Measurements from ENCODE around the gene RNASE12. TPM values are rescaled to one million over a fixed set of nuclear protein-coding genes. Genes with fewer than 3 reads are reported as not detected.
"Not testable (repeated sequence)": the region's sequence is repeated elsewhere in the genome, so short reads cannot be mapped to it uniquely, and the experiment has no call there.

The RNASE12 gene
- total RNA-seq, 1 donor from 2014 or later: not detected

GRCh38 chr14:20578784-20579502 is 12.2 kb downstream of the RNASE12 start:
- Histone ChIP-seq H3K27me3 (ENCODE audit: control insufficient read depth, insufficient read depth, low read length) (no peaks in the 10 kb centered on the region), H3K4me3 (ENCODE audit: low read depth, low read length) (no peak overlapping the region), H3K36me3 (ENCODE audit: control insufficient read depth, insufficient read depth, low read length) (no peaks in the 10 kb centered on the region)
- TF ChIP-seq CTCF (IDR thresholded peaks at IDR 0.05; ENCODE audit: insufficient read depth, low read length, severe bottlenecking): no peak
- no peak for FAIRE-seq
- no peak for DNase-seq (ENCODE audit: low read depth)

GRCh38 chr14:20578325-20578724 is 12.9 kb downstream of the RNASE12 start:
- FAIRE-seq: peak; percentile 28
- no peak for DNase-seq (ENCODE audit: low read depth)
- no peaks in the 10 kb centered on the region for H3K36me3 ChIP-seq (ENCODE audit: control insufficient read depth, insufficient read depth, low read length)
- TF ChIP-seq CTCF (IDR thresholded peaks at IDR 0.05; ENCODE audit: insufficient read depth, low read length, severe bottlenecking): no peak
- no peak overlapping the region for H3K4me3 ChIP-seq (ENCODE audit: low read depth, low read length)
- H3K27me3 ChIP-seq (ENCODE audit: control insufficient read depth, insufficient read depth, low read length): no peaks in the 10 kb centered on the region

- H3K36me3 ChIP-seq (ENCODE audit: control insufficient read depth, insufficient read depth, low read length); FAIRE-seq; H3K27me3 ChIP-seq (ENCODE audit: control insufficient read depth, insufficient read depth, low read length); H3K4me3 ChIP-seq (ENCODE audit: low read depth, low read length): not testable (repeated sequence)
- DNase-seq (ENCODE audit: low read depth): peak; percentile 30
Observed at GRCh38 chr14:20572382-20572990, 18.7 kb downstream of the RNASE12 start.

- H3K27me3 ChIP-seq (ENCODE audit: control insufficient read depth, insufficient read depth, low read length); FAIRE-seq; DNase-seq (ENCODE audit: low read depth); H3K36me3 ChIP-seq (ENCODE audit: control insufficient read depth, insufficient read depth, low read length); H3K4me3 ChIP-seq (ENCODE audit: low read depth, low read length): not testable (repeated sequence)
Observed at GRCh38 chr14:20570720-20571119, 20.5 kb downstream of the RNASE12 start.

- not testable (repeated sequence) for H3K4me3 ChIP-seq (ENCODE audit: low read depth, low read length); DNase-seq (ENCODE audit: low read depth); H3K36me3 ChIP-seq (ENCODE audit: control insufficient read depth, insufficient read depth, low read length); FAIRE-seq; H3K27me3 ChIP-seq (ENCODE audit: control insufficient read depth, insufficient read depth, low read length)
Observed at GRCh38 chr14:20569865-20570264, 21.3 kb downstream of the RNASE12 start.

- no peak for TF ChIP-seq CTCF (IDR thresholded peaks at IDR 0.05; ENCODE audit: insufficient read depth, low read length, severe bottlenecking)
- no peak for FAIRE-seq
Observed at GRCh38 chr14:20569066-20569465, 22.1 kb downstream of the RNASE12 start.

GRCh38 chr14:20568393-20568792 is 22.8 kb downstream of the RNASE12 start:
- TF ChIP-seq CTCF (IDR thresholded peaks at IDR 0.05; ENCODE audit: insufficient read depth, low read length, severe bottlenecking): no peak
- Histone ChIP-seq H3K36me3 (ENCODE audit: control insufficient read depth, insufficient read depth, low read length) (no peaks in the 10 kb centered on the region), H3K4me3 (ENCODE audit: low read depth, low read length) (no peak overlapping the region), H3K27me3 (ENCODE audit: control insufficient read depth, insufficient read depth, low read length) (no peaks in the 10 kb centered on the region)
- no peak for DNase-seq (ENCODE audit: low read depth)
- FAIRE-seq: no peak

More at GRCh38 chr14:20569066-20569465, 22.1 kb downstream of the RNASE12 start:
- no peak for DNase-seq (ENCODE audit: low read depth)
- no peaks in the 10 kb centered on the region for H3K27me3 ChIP-seq (ENCODE audit: control insufficient read depth, insufficient read depth, low read length)
- H3K36me3 ChIP-seq (ENCODE audit: control insufficient read depth, insufficient read depth, low read length): no peaks in the 10 kb centered on the region
- H3K4me3 ChIP-seq (ENCODE audit: low read depth, low read length): no peak overlapping the region

- not testable (repeated sequence) for H3K36me3 ChIP-seq (ENCODE audit: control insufficient read depth, insufficient read depth, low read length); DNase-seq (ENCODE audit: low read depth); FAIRE-seq; H3K27me3 ChIP-seq (ENCODE audit: control insufficient read depth, insufficient read depth, low read length); H3K4me3 ChIP-seq (ENCODE audit: low read depth, low read length)
Observed at GRCh38 chr14:20567199-20567598, 24.0 kb downstream of the RNASE12 start.

All from bronchial epithelial cell (primary cell).